HG03442 (cell line): Measurements from ENCODE around the gene GALE.
A peak's percentile ranks its signal among the peaks of the same experiment; 100 is the strongest.
"Not testable (repeated sequence)": the region's sequence is repeated elsewhere in the genome, so short reads cannot be mapped to it uniquely, and the experiment has no call there.

ENCODE experiments used
- ATAC-seq: cut with Tn5 transposase; IDR thresholded peaks from one replicate; pipeline ENCODE4 v1.9.1; 2021; ENCODE audit warnings: mild to moderate bottlenecking, moderate library complexity; ENCODE audit not compliant: unreplicated experiment

The GALE gene

DNA sequence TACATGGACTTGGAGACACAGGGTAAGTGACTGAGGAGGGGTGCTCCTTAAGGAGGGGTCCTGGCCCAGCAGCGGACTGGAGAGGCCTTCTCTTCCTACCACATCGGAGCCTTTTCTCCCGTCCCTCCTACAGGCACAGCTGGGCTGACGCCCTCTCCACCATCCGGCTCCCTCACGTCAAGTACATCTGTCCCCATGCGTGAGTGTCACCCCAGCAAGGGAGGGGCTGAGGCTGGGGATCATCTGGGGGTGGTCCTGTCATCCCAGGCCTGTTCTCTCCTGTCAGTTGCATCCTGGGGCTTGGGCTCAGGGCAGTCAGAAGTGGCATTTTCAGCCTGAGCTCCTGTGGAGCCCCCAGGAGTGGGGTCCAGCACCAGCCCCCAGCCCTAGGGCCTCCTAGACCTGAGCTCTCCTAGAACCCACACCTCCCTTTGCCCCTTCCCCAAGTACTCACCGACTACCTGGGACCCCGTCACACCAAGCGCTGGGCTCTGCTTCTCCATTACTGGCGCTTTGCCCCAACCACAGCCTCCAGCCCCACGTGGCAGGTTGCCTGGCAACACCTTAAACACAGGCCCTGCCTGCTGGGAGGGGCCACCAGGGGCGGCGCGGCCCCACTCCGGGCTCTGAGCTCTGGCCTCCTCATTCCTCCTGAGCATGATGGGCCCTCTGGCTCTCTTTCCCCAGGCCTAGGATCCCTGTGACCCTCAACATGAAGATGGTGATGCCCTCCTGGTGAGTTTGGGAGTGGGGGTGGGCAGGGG lies 7.4 kb downstream of the GALE start:
- no peak for ATAC-seq

DNA sequence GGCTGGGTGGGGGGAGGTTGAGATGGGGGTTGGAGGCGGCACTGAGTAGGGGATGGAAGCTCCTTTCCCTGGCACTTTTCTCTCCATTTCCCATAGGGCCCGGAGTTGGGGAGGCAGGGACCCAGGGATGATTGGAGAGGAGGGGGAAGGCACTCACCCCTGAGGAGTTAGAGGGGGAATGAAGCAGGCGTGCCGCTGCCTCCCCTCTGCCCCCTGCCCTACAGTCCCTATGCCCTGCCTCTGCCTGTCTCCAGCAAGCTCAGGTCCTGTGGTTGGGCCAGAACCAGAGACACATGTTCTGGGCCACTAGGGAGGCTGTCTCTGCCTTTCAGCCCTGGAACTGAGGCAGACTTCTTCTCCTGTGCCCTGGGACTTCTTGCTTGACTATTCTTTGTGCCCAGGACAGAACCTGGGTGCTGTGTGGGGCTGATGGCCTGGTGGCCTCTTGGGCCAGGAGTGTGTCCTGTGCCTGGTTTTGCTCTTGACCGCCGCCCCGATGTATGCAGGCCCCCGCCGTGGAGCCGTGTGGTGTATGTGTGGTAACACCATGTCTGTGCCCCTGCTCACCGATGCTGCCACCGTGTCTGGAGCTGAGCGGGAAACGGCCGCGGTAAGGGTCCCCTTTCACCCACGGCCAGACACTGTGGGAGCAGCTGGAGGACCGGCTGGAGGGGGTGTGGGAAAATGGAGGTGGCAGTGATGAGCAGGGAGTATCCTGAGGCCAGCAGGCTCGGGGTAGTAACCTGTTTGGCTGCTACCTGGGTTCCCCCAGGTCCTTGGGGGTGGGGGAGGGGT lies 8.2 kb downstream of the GALE start:
- ATAC-seq, result no peak

DNA sequence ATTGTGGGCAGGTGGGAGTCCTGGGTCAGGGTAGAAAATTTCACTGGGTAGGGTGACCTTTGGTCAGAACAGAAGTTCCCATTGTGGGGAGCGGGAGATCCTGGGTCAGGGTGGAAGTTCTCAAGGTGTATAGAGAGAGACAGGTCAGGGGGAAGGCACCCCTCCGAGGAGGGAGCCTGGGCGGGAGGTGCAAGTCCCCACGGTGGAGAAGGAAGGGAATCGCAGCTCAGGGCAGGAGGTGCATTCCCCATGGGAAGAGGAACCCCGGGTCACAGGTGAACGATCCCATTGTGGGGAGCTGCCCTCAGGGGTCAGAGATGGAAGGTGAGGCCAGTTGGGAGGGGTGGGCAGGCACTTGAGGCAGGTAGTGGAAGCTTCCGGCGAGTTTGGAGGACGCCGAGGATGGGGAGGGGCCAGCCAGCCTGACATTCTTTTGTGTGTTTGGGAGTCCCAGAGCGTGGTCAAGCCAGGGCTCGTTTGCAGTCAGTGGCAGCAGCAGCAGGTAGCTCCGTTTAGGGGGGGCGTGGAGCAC lies 9.0 kb downstream of the GALE start:
- ATAC-seq, result no peak

DNA sequence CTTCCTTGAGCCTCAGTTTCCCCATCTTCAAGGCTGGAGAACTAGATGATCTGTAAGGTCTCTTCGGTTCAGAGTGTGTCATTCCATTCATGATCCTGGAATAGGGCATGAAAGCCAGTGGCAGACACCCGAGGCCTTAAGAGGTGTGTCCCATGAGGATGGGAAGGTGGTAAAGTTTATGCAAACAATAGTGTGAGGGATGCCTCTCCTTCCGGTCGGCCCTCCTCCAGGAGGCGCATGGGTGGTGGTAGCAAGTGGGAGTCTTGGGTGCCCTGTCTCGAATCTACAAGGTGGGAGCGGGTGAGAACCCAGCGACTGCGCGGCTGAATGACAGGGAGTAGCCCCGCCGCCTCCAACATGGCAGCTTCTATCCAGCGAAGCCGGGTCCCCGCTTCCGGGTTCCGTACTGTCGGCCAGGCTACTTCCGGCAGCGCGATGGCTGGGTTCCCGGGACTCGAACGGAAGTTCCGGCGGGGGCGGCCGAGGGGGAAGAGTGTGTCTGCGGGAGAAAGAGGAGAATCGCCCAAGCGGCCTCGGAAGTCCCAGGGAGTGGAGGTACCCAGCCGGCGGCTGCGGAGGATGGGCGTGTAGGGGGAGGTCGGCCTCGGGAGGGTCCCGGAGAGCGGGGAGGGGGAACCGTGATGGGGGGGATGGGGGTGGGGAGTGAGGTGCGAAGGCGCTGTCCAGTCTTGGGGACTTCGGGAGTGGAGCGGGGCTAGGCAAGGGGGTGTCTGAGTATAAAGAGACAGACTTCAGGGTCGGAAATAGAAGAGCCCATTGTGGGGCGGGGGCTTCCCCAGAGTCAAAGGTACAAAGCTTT lies 9.6 kb downstream of the GALE start, which contains the start of gene LYPLA2:
Gene LYPLA2 (plus strand): TSS at position 450 of the 820 bp plus-strand sequence. CDS start 1,538 bp downstream, outside the sequence.
- ATAC-seq, result peak; percentile 84

DNA sequence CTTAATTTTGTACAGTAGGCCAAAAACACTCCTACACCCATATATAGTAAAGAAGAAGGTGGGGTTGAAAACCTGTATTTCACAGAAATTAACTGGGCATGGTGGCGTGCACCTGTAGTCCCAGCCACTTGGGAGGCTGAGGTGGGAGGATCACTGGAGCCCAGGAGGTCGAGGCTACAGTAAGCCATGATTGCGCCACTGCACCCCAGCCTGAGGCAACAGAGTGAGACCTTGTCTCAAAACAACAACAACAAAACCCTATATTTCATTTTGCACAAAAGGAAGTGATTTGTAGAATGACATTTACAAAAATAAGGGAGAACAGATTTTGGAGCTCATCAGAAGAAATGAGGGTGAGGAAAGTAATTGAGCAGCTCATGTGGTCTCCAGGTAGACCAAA lies 11.9 kb downstream of the GALE start:
- no peak for ATAC-seq

DNA sequence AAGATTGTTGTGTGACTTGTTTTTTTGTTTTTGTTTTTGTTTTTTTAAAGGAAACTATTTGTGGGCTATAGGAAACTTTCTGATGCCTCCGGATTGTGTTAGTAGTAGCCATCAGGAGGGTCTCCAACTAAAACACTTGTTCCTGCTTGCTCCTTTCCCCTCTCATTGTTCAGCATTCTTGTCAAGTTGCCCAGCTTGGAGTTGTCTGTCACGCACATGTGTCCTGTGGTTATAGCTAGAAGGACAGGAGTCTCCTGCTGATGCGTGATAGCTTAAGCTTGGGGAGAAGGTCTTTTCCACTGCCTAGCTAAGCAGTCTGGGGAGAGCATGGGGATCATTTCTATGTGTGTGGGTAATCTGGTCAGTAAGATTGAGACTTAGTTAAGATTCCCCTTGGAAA lies 12.9 kb downstream of the GALE start:
- ATAC-seq, result no peak

DNA sequence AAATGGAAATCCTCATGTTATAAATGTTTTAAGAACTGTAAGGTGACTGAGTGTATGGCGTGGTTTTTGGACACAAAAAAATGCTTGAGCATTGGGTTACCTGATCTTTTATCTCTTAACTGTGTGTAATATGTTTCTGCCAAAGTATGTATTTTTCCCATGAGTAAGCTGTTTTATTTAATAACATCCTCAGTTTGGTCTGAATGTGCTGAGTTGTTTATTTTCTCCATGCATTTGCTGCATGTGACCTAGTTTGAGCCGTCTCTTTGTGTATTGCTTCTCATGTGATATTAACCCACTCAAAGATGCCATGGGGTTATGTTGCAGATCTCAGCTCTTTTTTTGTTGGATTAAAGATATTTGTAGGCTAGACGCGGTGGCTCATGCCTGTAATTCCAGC lies 15.7 kb downstream of the GALE start:
- no peak for ATAC-seq

DNA sequence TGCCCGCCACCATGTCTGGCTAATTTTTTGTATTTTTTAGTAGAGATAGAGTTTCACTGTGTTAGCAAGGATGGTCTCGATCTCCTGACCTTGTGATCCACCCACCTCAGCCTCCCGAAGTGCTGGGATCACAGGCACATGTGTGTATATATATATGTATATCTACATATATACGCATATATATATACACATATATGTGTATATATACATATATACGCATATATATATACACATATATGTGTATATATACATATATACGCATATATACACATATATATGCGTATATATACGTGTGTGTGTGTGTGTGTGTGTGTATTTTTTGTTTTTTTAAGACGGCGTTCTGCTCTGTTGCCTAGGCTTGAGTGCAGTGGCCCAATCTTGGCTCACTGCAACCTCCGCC lies 17.4 kb downstream of the GALE start:
- ATAC-seq, result not testable (repeated sequence)

DNA sequence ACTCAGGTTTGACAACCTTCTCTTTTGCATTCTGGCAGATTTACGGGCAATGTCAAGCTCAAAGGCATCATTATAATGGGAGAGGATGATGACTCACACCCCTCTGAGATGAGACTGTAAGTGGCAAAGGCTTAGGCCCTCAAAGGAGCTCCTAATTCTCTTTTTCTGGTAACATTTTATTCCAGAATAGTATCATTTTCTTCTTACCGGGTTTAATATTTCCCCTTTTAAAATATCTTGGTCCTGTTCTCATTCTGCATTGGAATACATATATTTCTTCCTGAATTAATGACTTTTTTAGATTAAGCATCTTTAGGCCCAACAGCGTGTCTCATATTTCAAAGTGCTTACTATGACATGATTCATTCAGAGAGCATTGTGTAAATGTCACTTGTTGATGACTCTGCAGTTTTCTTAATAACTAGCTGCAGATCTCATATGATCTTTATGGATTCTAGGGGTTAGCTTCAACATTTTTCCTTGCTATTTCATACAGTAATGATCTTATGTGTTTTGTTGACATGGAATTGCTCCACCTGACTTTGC lies 20.7 kb downstream of the GALE start:
- no peak for ATAC-seq

DNA sequence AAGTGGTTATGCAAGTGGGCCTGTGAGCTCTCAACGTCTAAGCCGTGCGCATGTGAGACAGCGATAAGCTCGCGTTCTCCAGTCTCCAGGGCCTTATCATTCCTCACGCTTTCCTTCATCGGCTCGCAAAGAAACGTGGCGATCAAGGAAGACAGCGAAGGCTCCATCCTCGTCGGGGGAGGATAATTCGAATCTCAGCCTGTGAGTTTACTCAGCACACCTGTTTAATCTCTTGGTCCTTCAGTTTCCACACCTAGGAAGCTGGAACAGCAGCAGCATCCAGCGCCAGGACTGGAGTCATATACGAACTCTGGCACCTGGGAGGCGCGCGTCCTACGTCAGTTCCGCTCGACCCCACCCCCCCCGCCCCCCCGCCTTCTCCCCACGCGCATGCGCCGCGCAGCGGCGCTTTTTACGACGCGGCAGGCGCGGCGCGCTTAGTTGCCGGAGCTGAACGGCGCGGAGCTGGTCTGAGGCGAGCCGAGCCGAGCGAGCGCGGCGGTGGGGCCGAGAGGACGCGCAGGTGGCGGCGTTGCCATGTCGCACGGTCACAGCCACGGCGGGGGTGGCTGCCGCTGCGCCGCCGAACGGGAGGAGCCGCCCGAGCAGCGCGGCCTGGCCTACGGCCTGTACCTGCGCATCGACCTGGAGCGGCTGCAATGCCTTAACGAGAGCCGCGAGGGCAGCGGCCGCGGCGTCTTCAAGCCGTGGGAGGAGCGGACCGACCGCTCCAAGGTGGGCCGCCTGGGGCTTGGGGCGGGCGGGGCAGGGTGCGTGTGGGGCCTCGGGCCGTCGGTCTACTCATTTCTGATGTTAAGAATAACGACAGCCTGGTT lies 22.4 kb downstream of the GALE start, which contains the start of gene PITHD1:
Gene PITHD1 (plus strand): TSS at position 440 of the 836 bp plus-strand sequence. CDS start 98 bp downstream, at position 538.
- ATAC-seq, result peak; percentile 76

DNA sequence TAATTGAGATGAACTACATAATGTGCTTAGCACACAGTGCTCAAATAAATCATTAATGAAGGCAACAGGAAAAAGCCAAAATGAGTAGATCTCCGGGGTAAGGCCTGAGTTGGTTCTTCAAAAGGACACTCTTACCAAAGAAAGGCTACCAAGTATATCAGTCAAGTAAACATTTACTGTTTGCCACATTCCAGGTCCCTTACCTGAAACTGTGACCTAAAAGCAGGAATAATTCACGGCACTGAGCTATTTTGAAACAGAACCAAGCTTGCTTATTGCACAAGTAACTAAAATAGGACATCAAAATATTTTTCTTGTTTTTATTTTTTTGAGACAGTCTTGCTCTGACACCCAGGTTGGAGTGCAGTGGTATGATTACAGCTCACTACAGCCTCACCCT lies 24.3 kb downstream of the GALE start:
- no peak for ATAC-seq

DNA sequence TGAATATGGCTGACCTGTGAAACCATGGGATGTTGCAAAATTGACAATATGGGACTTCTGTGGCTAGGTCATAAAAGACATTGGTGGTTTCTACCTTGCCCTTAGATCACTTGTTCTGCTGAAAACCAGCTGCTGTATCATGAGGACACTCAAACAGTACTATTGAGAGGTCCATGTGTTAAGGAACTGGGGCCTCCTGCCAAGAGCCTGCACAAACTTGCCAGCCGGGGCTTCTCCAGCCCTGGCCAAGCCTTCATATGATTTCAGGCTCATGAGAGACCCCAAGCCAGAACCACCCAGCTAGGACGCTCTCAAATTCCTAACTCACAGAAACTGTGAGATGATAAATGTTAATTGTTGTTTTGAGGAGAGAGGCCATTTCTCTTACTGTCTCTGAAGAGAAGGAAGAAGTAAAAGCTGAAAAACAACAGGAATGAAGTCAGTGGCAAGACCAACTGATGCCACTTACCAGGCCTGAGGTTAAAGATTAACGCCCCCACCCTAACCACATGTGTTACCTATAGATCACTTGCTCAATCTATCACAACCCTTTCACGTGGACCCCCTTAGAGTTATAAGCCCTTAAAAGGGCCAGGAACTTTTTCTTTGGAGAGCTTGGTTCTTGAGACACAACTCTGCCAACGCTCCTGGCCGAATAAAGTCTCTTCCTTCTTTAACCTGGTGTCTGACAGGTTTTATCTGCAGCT lies 26.2 kb downstream of the GALE start:
- no peak for ATAC-seq

DNA sequence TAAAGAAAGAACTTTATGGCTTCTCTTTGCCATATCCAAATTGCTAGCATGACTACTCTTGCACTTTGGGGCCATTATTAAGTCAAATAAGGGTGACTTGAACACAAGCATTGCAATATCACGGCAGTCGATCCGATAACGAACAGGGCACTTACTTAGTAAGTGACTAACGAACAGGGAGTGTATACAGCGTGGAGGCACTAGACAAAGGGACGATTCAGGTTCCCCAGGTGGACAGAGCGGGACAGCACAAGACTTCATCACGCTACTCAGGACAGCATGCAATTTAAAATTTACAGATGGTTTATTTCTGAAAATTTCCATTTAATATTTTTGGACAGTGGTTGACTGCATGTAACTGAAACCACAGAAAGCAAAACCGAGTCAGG lies 27.7 kb downstream of the GALE start:
- ATAC-seq, result no peak

DNA sequence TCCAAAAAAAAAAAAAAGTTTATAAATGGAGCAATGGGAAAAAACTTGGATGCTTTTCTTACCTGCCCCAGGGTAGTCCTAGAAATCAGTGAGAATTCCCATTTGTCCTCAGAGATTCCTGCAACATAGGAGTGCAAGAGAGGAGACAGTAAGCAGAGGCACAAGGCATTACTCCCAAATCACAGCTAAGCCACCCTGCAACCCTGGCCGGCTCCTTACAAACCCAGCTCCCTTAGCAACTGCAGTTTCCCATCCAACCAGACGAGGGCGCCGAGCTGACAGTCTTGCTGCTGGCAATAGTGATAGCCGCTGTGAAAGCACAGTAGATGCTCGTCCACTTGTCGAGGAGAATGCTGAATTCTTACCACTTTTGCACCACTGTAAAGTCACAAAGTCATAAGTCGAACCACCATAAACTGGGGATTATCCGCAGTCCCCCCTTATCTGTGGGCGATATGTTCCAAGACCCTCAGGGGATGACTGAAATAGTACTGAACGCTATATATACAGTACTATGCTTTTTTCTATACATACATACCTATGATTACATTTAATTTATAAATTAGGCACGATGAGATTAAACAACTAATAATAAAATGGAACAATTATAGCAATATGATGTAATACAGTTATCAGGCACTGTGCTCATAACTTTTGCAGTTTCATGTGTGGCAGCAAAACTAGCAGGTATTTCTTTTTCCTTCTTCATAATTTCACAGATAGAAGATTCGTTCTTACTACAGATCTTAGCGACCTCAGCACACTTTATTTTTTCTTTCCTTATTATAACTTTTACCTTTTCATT lies 28.3 kb downstream of the GALE start:
- no peak for ATAC-seq

DNA sequence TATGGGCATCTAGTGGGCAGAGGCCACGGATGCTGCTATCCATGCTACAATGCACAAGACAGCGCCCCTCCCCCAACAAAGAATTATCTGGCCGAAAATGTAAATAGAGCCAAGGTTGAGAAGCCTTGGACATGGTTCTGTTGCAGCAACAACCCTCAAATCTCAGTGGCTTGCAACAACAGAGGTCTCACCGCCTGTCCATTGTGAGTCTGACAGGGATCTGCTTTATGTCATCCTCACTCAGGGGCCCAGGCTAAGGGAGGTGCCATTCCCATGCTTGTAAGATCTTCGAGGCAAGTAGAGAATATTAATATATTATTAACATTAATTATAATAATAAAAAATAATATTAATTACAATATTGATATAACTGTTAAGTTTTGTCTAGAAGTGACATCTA lies 31.8 kb downstream of the GALE start:
- ATAC-seq, result no peak

DNA sequence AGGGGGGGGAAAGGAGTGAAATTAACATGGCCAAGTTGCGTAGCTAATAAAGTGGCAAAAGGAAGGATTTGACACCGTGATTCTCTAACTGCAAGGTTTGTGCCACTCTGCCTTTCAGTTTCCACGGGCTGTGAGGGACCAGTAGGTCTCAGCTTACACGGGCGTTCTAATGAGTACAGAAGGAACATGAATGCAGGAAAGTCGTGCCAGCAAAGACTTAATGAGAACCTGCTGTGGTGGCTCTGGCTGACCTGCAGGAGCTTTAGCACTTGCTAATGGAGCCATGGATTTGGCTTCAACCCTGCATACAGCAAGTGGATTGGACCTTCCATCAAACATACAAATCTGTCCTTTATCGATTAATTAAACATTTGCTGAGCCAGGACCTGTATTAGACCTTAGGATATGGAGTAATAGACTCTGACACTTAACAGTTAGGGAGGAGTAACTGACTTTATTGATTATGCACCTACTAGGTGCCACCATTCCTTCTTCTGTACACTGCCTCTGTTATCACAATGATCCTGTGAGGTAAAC lies 37.4 kb downstream of the GALE start:
- no peak for ATAC-seq

DNA sequence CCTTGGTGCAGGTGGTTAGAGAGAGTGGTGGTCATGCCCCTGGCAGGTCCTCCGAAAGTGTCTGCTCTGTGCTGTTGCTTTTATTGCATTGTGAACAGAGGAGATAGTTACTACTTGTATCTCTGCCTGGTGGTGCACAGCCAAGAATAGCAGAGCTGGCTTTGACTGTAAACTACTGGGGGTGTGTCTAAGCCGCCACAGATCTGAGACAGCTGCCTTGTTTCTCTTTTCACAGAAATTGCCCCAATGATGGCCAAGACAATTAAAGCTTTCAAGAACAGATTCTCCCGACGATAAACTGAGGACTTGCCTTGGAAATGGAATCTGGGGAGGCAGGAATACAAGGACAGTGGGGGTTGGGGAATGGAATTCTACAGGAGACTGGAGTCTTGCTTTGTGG lies 41.3 kb downstream of the GALE start:
- no peak for ATAC-seq

DNA sequence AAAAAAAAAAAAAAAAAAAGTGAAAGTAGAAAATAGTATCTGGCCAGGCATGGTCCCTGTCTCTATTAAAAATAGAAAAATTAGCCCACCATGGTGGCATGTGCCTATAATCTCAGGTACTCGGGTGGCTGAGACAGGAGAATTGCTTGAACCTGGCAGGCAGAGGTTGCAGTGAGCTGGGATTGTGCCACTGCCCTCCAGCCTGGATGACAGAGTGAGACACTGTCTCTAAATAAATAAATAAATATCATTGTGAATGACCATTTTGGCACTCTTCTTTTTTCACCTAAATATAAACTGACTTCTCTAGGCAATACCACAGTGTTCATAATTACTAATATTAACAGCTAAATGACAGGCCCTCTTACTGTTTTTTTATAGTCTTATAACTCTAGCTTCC lies 42.7 kb downstream of the GALE start:
- ATAC-seq, result no peak
